NCI-H2227 treated with DMSO at 0.1 percent for 48 hours (cell line): ENCODE data around the gene FIP1L1.

Experiments
- DNase-seq: peaks from one replicate; lab custom pipeline; 2025; lab: John Stamatoyannopoulos, UW

The FIP1L1 gene

GRCh38 chr4:53501561-53501960 lies 124.1 kb downstream of the FIP1L1 start:
- DNase-seq = no peak

- DNase-seq = no peak
These were observed 124.7 kb downstream of the FIP1L1 start for GRCh38 chr4:53502094-53502493.

GRCh38 chr4:53505947-53506346 lies 128.5 kb downstream of the FIP1L1 start:
- no peak for DNase-seq

DNA sequence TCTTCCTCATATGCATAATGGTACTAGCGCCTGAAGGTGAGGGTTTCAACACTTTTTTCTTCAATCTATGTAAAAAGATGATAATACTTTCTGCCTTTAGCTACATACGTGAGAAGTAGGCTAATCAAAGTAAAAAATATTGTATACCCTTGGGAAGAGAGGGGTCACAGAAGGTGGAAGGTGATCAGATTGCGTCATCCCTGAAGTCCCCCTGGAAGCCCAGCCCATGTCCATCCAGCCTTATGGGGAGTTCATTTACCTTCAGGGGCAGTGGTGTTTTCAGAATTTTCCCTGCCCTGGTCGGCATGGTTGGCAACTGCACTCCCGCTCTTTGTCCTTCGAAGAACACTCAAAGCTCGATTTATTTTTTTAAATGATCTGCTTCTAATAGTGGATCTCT lies 129.6 kb downstream of the FIP1L1 start:
- DNase-seq = no peak

DNA sequence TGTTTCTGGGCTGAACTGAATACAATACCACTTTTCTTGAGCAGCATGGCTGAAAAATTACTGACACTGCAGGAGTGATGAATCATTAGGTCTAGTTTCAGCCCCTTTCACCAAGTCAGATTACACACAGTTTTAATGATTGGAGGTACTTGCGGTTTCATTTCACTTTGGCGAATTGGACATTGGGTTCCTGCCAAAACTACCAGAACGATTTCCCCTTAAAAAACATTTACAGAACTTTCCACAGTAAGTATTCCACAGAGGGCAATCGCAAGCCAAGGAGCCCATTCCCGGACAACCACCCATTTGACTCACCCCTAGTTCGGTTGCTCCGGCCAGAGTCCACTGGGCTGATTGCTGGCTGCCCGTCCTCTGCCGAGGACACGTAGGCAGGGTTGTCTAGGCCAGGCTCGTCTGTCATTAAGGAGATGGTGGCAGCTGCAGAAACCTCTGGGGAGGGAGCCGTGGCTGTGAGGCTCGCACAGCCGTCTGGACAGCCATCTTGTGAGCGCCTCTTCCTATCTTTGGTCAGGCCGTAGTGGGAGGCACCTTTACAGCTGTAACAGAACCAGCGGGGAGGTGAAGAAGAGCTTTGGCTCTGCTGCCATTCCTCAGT lies 130.3 kb downstream of the FIP1L1 start:
- DNase-seq = peak; percentile 47

DNA sequence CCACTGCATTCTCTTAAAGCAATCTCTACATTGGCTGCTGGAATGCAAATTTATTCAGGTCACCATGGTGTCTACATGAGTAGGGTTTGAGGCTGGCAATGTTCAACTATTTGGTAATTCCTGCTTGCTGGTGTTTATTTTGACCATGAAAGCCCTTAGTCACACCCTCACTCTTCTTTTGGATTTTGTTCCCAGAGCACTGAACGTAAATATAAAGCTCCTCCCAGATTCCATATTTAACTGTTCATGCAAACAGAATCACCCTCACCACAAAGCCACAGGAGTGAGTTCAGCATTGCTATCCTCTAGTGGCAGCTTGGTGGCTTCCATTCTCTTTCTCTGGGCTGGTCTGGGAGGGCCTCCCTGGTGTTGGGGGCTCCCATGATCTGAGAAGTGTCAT lies 131.0 kb downstream of the FIP1L1 start:
- no peak for DNase-seq

- no peak for DNase-seq
These were observed 132.9 kb downstream of the FIP1L1 start for GRCh38 chr4:53510321-53510720.
